H9 (cell line): Measurements from ENCODE around the gene G6PC1. TPM values are rescaled to one million over a fixed set of nuclear protein-coding genes. Genes with fewer than 3 reads are reported as not detected.

Experiments
- DNase-seq: peaks from one replicate; pipeline ENCODE4 v3.0.0-alpha.2; 2017
- H2AFZ ChIP-seq: one replicate; pipeline ENCODE4 v1.6.1; 2013; ENCODE audit warnings: mild to moderate bottlenecking, low read length, control low read depth, moderate library complexity
- H2AK5ac ChIP-seq: 2 replicates; pipeline ENCODE4 v1.6.1; 2013; ENCODE audit warnings: low read length, control low read depth, mixed read lengths; ENCODE audit not compliant: insufficient read length
- H2BK120ac ChIP-seq: one replicate; pipeline ENCODE4 v1.6.1; 2013; ENCODE audit warnings: low read depth, mild to moderate bottlenecking, low read length, control low read depth, inconsistent platforms; ENCODE audit not compliant: poor library complexity, severe bottlenecking
- H2BK12ac ChIP-seq: 2 replicates; pipeline ENCODE4 v1.6.1; 2013; ENCODE audit warnings: low read length, control low read depth, mixed read lengths, low read depth; ENCODE audit not compliant: insufficient read length
- H2BK15ac ChIP-seq: 2 replicates; pipeline ENCODE4 v1.6.1; 2013; ENCODE audit warnings: low read depth, low read length, control low read depth
- H2BK20ac ChIP-seq: one replicate; pipeline ENCODE4 v1.6.1; 2013; ENCODE audit warnings: low read depth, mild to moderate bottlenecking, low read length, control low read depth, inconsistent platforms; ENCODE audit not compliant: poor library complexity, severe bottlenecking
- H2BK5ac ChIP-seq: 2 replicates; pipeline ENCODE4 v1.6.1; 2013; ENCODE audit warnings: low read length, control low read depth, mixed read lengths; ENCODE audit not compliant: insufficient read length
- H3K14ac ChIP-seq: 2 replicates; pipeline ENCODE4 v1.6.1; 2013; ENCODE audit warnings: low read length, control low read depth; ENCODE audit not compliant: insufficient read depth
- H3K18ac ChIP-seq: 2 replicates; pipeline ENCODE4 v1.6.1; 2013; ENCODE audit warnings: low read depth, mild to moderate bottlenecking, mixed read lengths, low read length, control low read depth; ENCODE audit not compliant: insufficient read length
- H3K23ac ChIP-seq: 2 replicates; pipeline ENCODE4 v1.6.1; 2013; ENCODE audit warnings: low read length, control low read depth, mixed read lengths, low read depth; ENCODE audit not compliant: insufficient read length
- H3K23me2 ChIP-seq: 2 replicates; pipeline ENCODE4 v1.6.1; 2013; ENCODE audit warnings: low read depth, mild to moderate bottlenecking, mixed read lengths, low read length, control low read depth; ENCODE audit not compliant: insufficient read length, poor library complexity, severe bottlenecking
- H3K27ac ChIP-seq: 2 replicates; pipeline ENCODE4 v1.5.1; 2013; ENCODE audit warnings: low read length, control low read depth, mixed read lengths, low read depth; ENCODE audit not compliant: insufficient read length
- H3K27me3 ChIP-seq: 2 replicates; pipeline ENCODE4 v1.6.1; 2013; ENCODE audit warnings: low read length, control low read depth, inconsistent platforms; ENCODE audit not compliant: insufficient read depth
- H3K4ac ChIP-seq: 2 replicates; pipeline ENCODE4 v1.6.1; 2013; ENCODE audit warnings: low read depth, mild to moderate bottlenecking, control low read depth, inconsistent platforms, low read length, moderate library complexity
- H3K4me1 ChIP-seq: 2 replicates; pipeline ENCODE4 v1.6.1; 2013; ENCODE audit warnings: low read length, control low read depth, inconsistent platforms; ENCODE audit not compliant: insufficient read depth
- H3K4me2 ChIP-seq: 2 replicates; pipeline ENCODE4 v1.6.1; 2013; ENCODE audit warnings: low read length, control low read depth, mixed read lengths; ENCODE audit not compliant: insufficient read length, insufficient read depth
- H3K56ac ChIP-seq: 2 replicates; pipeline ENCODE4 v1.6.1; 2013; ENCODE audit warnings: low read depth, mild to moderate bottlenecking, mixed read lengths, low read length, control low read depth; ENCODE audit not compliant: insufficient read length
- H3K79me1 ChIP-seq: 2 replicates; pipeline ENCODE4 v1.6.1; 2013; ENCODE audit warnings: low read depth, mild to moderate bottlenecking, moderate library complexity, low read length, control low read depth, inconsistent platforms; ENCODE audit not compliant: insufficient read depth, poor library complexity, severe bottlenecking
- H3K79me2 ChIP-seq: 2 replicates; pipeline ENCODE4 v1.6.1; 2013; ENCODE audit warnings: low read length, control low read depth, inconsistent platforms; ENCODE audit not compliant: insufficient read depth
- H3K9ac ChIP-seq: 2 replicates; pipeline ENCODE4 v1.6.1; 2013; ENCODE audit warnings: low read length, control low read depth, mixed read lengths; ENCODE audit not compliant: insufficient read length; ENCODE audit errors: extremely low read depth
- H3K9me3 ChIP-seq: one replicate; pipeline ENCODE4 v1.6.1; 2013; ENCODE audit warnings: low read depth, low read length, inconsistent platforms; ENCODE audit not compliant: control insufficient read depth
- H3T11ph ChIP-seq: one replicate; pipeline ENCODE4 v1.6.1; 2013; ENCODE audit warnings: mild to moderate bottlenecking, low read length, control low read depth, inconsistent platforms
- H4K20me1 ChIP-seq: one replicate; pipeline ENCODE4 v1.6.1; 2013; ENCODE audit not compliant: control insufficient read depth, insufficient read length, insufficient read depth
- H4K5ac ChIP-seq: 2 replicates; pipeline ENCODE4 v1.6.1; 2013; ENCODE audit warnings: low read depth, mild to moderate bottlenecking, mixed read lengths, low read length, control low read depth; ENCODE audit not compliant: insufficient read length
- H4K8ac ChIP-seq: replicated peaks from 2 replicates; pipeline ENCODE4 v1.6.1; 2013; ENCODE audit warnings: low read length, control low read depth, mixed read lengths, low read depth; ENCODE audit not compliant: insufficient read length
- H4K91ac ChIP-seq: 2 replicates; pipeline ENCODE4 v1.6.1; 2013; ENCODE audit warnings: low read depth, mild to moderate bottlenecking, moderate library complexity, mixed read lengths, low read length, control low read depth; ENCODE audit not compliant: insufficient read length
- H3K27ac Mint-ChIP-seq, 3 experiments: 2 replicates in 2 of 3; 3 replicates in 1 of 3; pipeline ENCODE4 v1.8.0; 2020 to 2021; ENCODE audit warnings: mixed read lengths in 3 of 3, mild to moderate bottlenecking in 1 of 3, moderate library complexity in 1 of 3
- H3K27me3 Mint-ChIP-seq: 2 replicates; pipeline ENCODE4 v1.8.0; 2021; ENCODE audit warnings: low read depth, mild to moderate bottlenecking, moderate library complexity, mixed read lengths
- H3K36me3 Mint-ChIP-seq, 3 experiments: 2 replicates in 2 of 3; 3 replicates in 1 of 3; pipeline ENCODE4 v1.8.0; 2020 to 2021; ENCODE audit warnings: low read depth in 3 of 3, mixed read lengths in 3 of 3; ENCODE audit not compliant: insufficient read depth in 1 of 3
- H3K4me1 Mint-ChIP-seq, 2 experiments: 2 replicates each; pipeline ENCODE4 v1.8.0; 2020; ENCODE audit warnings: mixed read lengths in 2 of 2
- H3K4me3 Mint-ChIP-seq, 2 experiments: 2 replicates in 1 of 2; 3 replicates in 1 of 2; pipeline ENCODE4 v1.8.0; 2020 to 2021; ENCODE audit warnings: mild to moderate bottlenecking in 2 of 2, mixed read lengths in 2 of 2, moderate library complexity in 1 of 2
- H3K9me3 Mint-ChIP-seq, 2 experiments: 2 replicates in 1 of 2; 3 replicates in 1 of 2; pipeline ENCODE4 v1.8.0; 2020; ENCODE audit warnings: mild to moderate bottlenecking in 2 of 2, mixed read lengths in 2 of 2, moderate library complexity in 1 of 2
- CTCF ChIP-seq: fragments of 200-600 bp; sonication (generic); conservative IDR thresholded peaks from 3 replicates; pipeline ENCODE4 v1.8.0; 2021; ENCODE audit warnings: antibody characterized with exemption, mild to moderate bottlenecking
- WGBS: extraction: QIAGEN DNeasy Blood & Tissue Kit; methylation state at CpG from one replicate; pipeline ENCODE4 v1.1.7; 2013; ENCODE audit warnings: missing lambda C conversion rate, low lambda C conversion rate, mixed read lengths; ENCODE audit not compliant: insufficient read length; ENCODE audit errors: extremely low coverage; 5-methylcytosine and 5-hydroxymethylcytosine counted together
- total RNA-seq: library from RNA; stranded (reverse); gene quantifications from 2 replicates; pipeline ENCODE4 v1.2.1, GENCODE V29; 2021

The G6PC1 gene
- total RNA-seq, 1 experiment from 2014 or later = not detected

- Histone ChIP-seq H3K4me1 (no peaks in the 10 kb centered on the region), H4K8ac (no peak overlapping the region), H3K56ac (no peak overlapping the region), H2BK5ac (no peak overlapping the region), H3K9me3 (no peaks in the 10 kb centered on the region), H3T11ph (no peak overlapping the region), H4K5ac (no peak overlapping the region), H4K20me1 (no peaks in the 10 kb centered on the region), H3K9ac (no peak overlapping the region), H3K23ac (no peak overlapping the region), H4K91ac (no peak overlapping the region), H3K23me2 (no peaks in the 10 kb centered on the region), H3K4ac (no peak overlapping the region), H2AK5ac (no peak overlapping the region), H3K27ac (no peak overlapping the region), H3K18ac (no peak overlapping the region), H2BK12ac (no peak overlapping the region), H3K27me3 (no peaks in the 10 kb centered on the region), H3K14ac (no peak overlapping the region), H3K4me2 (no peak overlapping the region), H2AFZ (no peak overlapping the region), H3K79me1 (no peaks in the 10 kb centered on the region), H2BK20ac (no peak overlapping the region), H2BK15ac (no peak overlapping the region), H3K79me2 (no peaks in the 10 kb centered on the region), H2BK120ac (no peak overlapping the region)
- Mint-ChIP-seq H3K27ac (peak overlapping the region in 1 of 3 experiments; percentile 39; a peak in 2 of 7 replicates), H3K27me3 (peaks cover under 1% of the 10 kb centered on the region; the same call in 1 of the 2 replicates), H3K9me3 (peaks cover 0 to 2% of the 10 kb centered on the region in 2 experiments; a peak in 1 of 5 replicates), H3K36me3 (no peaks in the 10 kb centered on the region), H3K4me1 (peaks cover 4 to 5% of the 10 kb centered on the region in 2 experiments; a peak in 1 of 4 replicates), H3K4me3 (no peak overlapping the region)
- WGBS = no CpG with 5 or more reads among the region's 10 CpGs
- no peak for DNase-seq
- TF ChIP-seq CTCF = no peak
These were observed 1.1 kb downstream of the G6PC1 start for GRCh38 chr17:42901535-42902229.
